Measurements from ENCODE around the gene PRPF18. TPM values are rescaled to one million over a fixed set of nuclear protein-coding genes. Genes with fewer than 3 reads are reported as not detected.

Gene PRPF18
- total and polyA plus RNA-seq, 2 of the 4 experiments (the other 2 are of a cell fraction): 10.0 to 16.9 TPM

GRCh38 chr10:13589316-13589715 lies 2.6 kb downstream of the PRPF18 start:
- no peak overlapping the region for H3K14ac ChIP-seq (replicated peaks; ENCODE audit: low read depth, low read length)
- DNase-seq (no peak), ATAC-seq (ENCODE audit: low read depth) (no peak)
- no peak overlapping the region for H2BK15ac ChIP-seq (ENCODE audit: low read depth, low read length)
- H3K9me3 ChIP-seq (ENCODE audit: control insufficient read depth, insufficient read depth, low read length): no peaks in the 10 kb centered on the region
- H2BK120ac ChIP-seq (ENCODE audit: low read depth, low read length): no peak overlapping the region
- no peak overlapping the region for H3K23ac ChIP-seq (ENCODE audit: low read depth, low read length)
- H3K4ac ChIP-seq (ENCODE audit: low read depth, low read length): no peak overlapping the region
- dilution Hi-C loops (cut with HindIII; ENCODE audit: low sequenced_read_pairs, unreplicated experiment): no loop called here
- peaks cover 4% of the 10 kb centered on the region; the same call in 1 of the 2 replicates for H3K9me1 ChIP-seq (ENCODE audit: insufficient read depth, low read length)
- ChIA-PET POLR2A (ENCODE audit: unreplicated experiment) (no interaction called here), CTCF (no interaction called here)
- no TSS peak for BruUV-seq (replicated peaks)
- peaks cover 18 to 52% of the 10 kb centered on the region in 2 experiments for H3K79me1 ChIP-seq (ENCODE audit: low read depth in 1 of 2, low read length in 2 of 2)
- no peak overlapping the region for H3K4me3 ChIP-seq (ENCODE audit: insufficient read depth, low read depth, low read length)
- H3K9ac ChIP-seq (ENCODE audit: low read depth, low read length): no peak overlapping the region
- H3K36me3 ChIP-seq (ENCODE audit: control insufficient read depth, insufficient read depth, low read length): peaks cover 8% of the 10 kb centered on the region; the same call in 1 of the 2 replicates
- H4K91ac ChIP-seq (ENCODE audit: insufficient read depth, low read depth, low read length): no peak overlapping the region
- in situ Hi-C loops (cut with MboI; ENCODE audit: low sequenced_read_pairs): no loop called here
- no peak overlapping the region for H3K4me2 ChIP-seq (ENCODE audit: low read depth, low read length)
- WGBS, 2 experiments (ENCODE audit: extremely low coverage in 2 of 2, insufficient read length in 1 of 2): no CpG with 5 or more reads among the region's 1 CpG
- H3K4me1 ChIP-seq (ENCODE audit: control insufficient read depth, insufficient read depth, low read length): peaks cover 3% of the 10 kb centered on the region; the same call in 1 of the 2 replicates
- no peak overlapping the region for H3K18ac ChIP-seq (ENCODE audit: low read depth, low read length)
- H4K8ac ChIP-seq (ENCODE audit: low read depth in 2 of 2, low read length in 2 of 2): no peak overlapping the region
- H3K27me3 ChIP-seq (ENCODE audit: control insufficient read depth, insufficient read depth, low read length): no peaks in the 10 kb centered on the region
- no peak overlapping the region for H3K27ac ChIP-seq (ENCODE audit: insufficient read depth, low read length)
- H2AK9ac ChIP-seq (replicated peaks; ENCODE audit: low read depth, low read length, poor library complexity): no peak overlapping the region
- intact Hi-C loops (cut with micrococcal nuclease): no loop called here
- no peak overlapping the region for H2BK20ac ChIP-seq (ENCODE audit: low read depth, low read length)
- H2AFZ ChIP-seq (replicated peaks; ENCODE audit: low read length, poor library complexity): no peak overlapping the region
- H2AK5ac ChIP-seq (ENCODE audit: low read depth, low read length): no peak overlapping the region
- H3K56ac ChIP-seq (ENCODE audit: extremely low read depth, insufficient read depth, low read length): no peak overlapping the region
- no peak overlapping the region for H4K5ac ChIP-seq (ENCODE audit: low read depth, low read length)
- H2BK5ac ChIP-seq (ENCODE audit: low read depth, low read length, poor library complexity, severe bottlenecking): no peak overlapping the region
- peaks cover 4% of the 10 kb centered on the region; the same call in 1 of the 2 replicates for H4K20me1 ChIP-seq (ENCODE audit: insufficient read depth, low read length)
- TF ChIP-seq NFE2L2 (IDR thresholded peaks at IDR 0.05; ENCODE audit: low read depth, low read length) (no peak), FOS (IDR thresholded peaks at IDR 0.05; ENCODE audit: low read depth, low read length) (no peak)

Data from IMR-90 (cell line).